GM12892 (cell line): Measurements from ENCODE around the gene SLC25A29.

ENCODE experiments used
- POLR2AphosphoS5 ChIP-seq: IDR thresholded peaks from 2 replicates; pipeline ENCODE4 v1.6.1; 2011; ENCODE audit warnings: low read depth, low read length, control low read depth
- TAF1 ChIP-seq: IDR thresholded peaks from 2 replicates; pipeline ENCODE4 v1.6.1; 2011; ENCODE audit warnings: low read depth, mild to moderate bottlenecking, control low read depth, low read length, borderline replicate concordance

DNA sequence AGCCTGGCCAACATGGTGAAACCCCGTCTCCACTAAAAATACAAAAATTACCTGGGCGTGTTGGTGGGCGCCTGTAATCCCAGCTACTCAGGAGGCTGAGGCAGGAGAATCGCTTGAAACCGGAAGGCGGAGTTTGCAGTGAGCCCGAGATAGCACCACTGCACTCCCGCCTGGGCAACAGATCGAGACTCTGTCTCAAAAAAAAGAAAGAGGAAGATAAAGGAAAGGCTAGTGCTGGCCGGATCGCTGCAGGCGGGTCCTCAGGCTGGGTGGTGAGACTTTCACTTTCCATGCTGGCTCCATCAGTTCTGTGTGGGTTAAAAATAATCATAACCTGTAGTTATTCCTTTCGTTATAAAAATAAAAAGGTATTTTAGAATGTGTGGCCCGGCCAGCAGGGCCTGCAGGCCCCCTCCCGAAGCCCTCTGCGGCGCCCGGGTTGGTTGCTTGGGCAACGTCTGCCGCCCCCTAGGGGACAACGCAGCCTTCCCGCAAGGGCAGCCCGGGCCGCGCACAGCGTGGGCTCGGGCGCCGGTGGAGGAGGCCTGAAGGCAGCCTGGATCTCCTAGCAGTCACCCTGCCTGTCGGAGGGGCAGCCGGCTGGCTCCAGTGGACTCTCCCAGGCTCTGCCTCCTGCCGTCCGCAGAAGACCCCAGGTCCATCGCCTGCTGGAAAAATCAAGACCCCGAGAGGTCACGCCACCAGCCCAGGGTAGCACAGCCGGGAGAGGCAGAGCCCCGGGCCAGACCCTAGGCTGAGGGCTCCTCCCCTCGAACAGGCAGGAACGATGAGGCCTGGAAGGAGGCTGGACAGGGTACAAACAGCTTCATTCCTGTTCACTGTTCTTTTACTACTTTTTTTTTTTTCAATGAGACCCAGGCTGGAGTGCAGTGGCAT, 11.9 kb upstream of the SLC25A29 start:
- TF ChIP-seq POLR2AphosphoS5 (no peak), TAF1 (no peak)
